CD4-positive, alpha-beta memory T cell (primary cell): ENCODE data around the gene RETREG3. TPM values are rescaled to one million over a fixed set of nuclear protein-coding genes. Genes with fewer than 3 reads are reported as not detected.
A peak's percentile ranks its signal among the peaks of the same experiment; 100 is the strongest.

Source experiments
- CTCF ChIA-PET: fragments of 350-600 bp; sonication (Branson Sonifier 250); formaldehyde crosslinking; loops from one replicate; lab custom pipeline; 2021; ENCODE audit warnings: inconsistent platforms; ENCODE audit not compliant: partially characterized antibody; lab: Charles Lee
- POLR2A ChIA-PET: fragments of 350-600 bp; sonication (Branson Sonifier 250); formaldehyde crosslinking; loops from one replicate; lab custom pipeline; 2021; ENCODE audit not compliant: partially characterized antibody; lab: Charles Lee
- DNase-seq, 5 donors: peaks; one replicate each; pipeline versions ENCODE4 v3.0.0 to v3.0.0-alpha.2; 2020 to 2022; ENCODE audit warnings: mixed read lengths in 1 of 5
- H3K27ac ChIP-seq: one replicate; pipeline ENCODE4 v1.7.0; 2013; ENCODE audit warnings: low read depth, low read length
- H3K27me3 ChIP-seq: 2 replicates; pipeline ENCODE4 v1.7.0; 2013; ENCODE audit warnings: mild to moderate bottlenecking, low read length, moderate library complexity; ENCODE audit not compliant: insufficient read depth
- H3K36me3 ChIP-seq: 2 replicates; pipeline ENCODE4 v1.7.0; 2013; ENCODE audit warnings: mild to moderate bottlenecking, low read length, moderate library complexity; ENCODE audit not compliant: insufficient read depth
- H3K4me1 ChIP-seq: 2 replicates; pipeline ENCODE4 v1.7.0; 2013; ENCODE audit warnings: mild to moderate bottlenecking, low read length, moderate library complexity; ENCODE audit not compliant: insufficient read depth
- H3K4me3 ChIP-seq, 2 donors: one replicate each; pipeline ENCODE4 v1.7.0; 2013; ENCODE audit warnings: low read length in 2 of 2, mild to moderate bottlenecking in 1 of 2
- H3K9me3 ChIP-seq, 2 donors: one replicate each; pipeline ENCODE4 v1.7.0; 2013; ENCODE audit warnings: low read length in 2 of 2, control low read depth in 1 of 2; ENCODE audit not compliant: control insufficient read depth in 1 of 2
- H3K27ac Mint-ChIP-seq, 7 donors: one replicate each; pipeline ENCODE4 v1.8.0; 2020 to 2021; ENCODE audit warnings: mixed read lengths in 7 of 7, mild to moderate bottlenecking in 6 of 7, inconsistent platforms in 3 of 7, moderate library complexity in 3 of 7
- H3K27me3 Mint-ChIP-seq, 2 donors: one replicate each; pipeline ENCODE4 v1.8.0; 2020 to 2021; ENCODE audit warnings: mixed read lengths in 2 of 2
- H3K36me3 Mint-ChIP-seq, 2 donors: one replicate each; pipeline ENCODE4 v1.8.0; 2020 to 2021; ENCODE audit warnings: mixed read lengths in 2 of 2, inconsistent platforms in 1 of 2, mild to moderate bottlenecking in 1 of 2
- H3K4me1 Mint-ChIP-seq, 4 donors: one replicate each; pipeline ENCODE4 v1.8.0; 2020 to 2021; ENCODE audit warnings: mixed read lengths in 4 of 4, mild to moderate bottlenecking in 1 of 4
- H3K4me3 Mint-ChIP-seq, 8 donors: one replicate each; pipeline ENCODE4 v1.8.0; 2020 to 2021; ENCODE audit warnings: mixed read lengths in 8 of 8, mild to moderate bottlenecking in 7 of 8, moderate library complexity in 6 of 8, inconsistent platforms in 3 of 8
- H3K9me3 Mint-ChIP-seq, 8 donors: one replicate each; pipeline ENCODE4 v1.8.0; 2020 to 2021; ENCODE audit warnings: mixed read lengths in 8 of 8, mild to moderate bottlenecking in 5 of 8, inconsistent platforms in 3 of 8, moderate library complexity in 1 of 8
- intact Hi-C: fragments of 100-400 bp; cut with micrococcal nuclease; formaldehyde crosslinking; loops from one replicate; pipeline ENCODE4 v1.15.1; 2023
- polyA plus RNA-seq, 2 donors: library from polyadenylated mRNA; unstranded; fragments of 300-500 nt; fragmentation: Illumina TruSeq; gene quantifications; one replicate each; pipeline ENCODE4 v1.2.3, GENCODE V29; 2021
- total RNA-seq, 2 experiments: library from RNA; stranded (reverse); gene quantifications; one replicate each; pipeline ENCODE4 v1.2.3, GENCODE V29; 2021

The RETREG3 gene
- total and polyA plus RNA-seq, 4 experiments from 2014 or later = 106 to 134 (median 126) TPM

- H3K27me3 ChIP-seq = no peaks in the 10 kb centered on the region
- POLR2A ChIA-PET = interaction anchor here (3.9 kb wide), 1 partner anchor 12 kb away, joined by 20 read pairs; the partner anchor contains the start of genes RETREG3 and TUBG1
- CTCF ChIA-PET = no interaction called here
- peaks cover 12% of the 10 kb centered on the region for H3K4me1 ChIP-seq
- no peak overlapping the region for H3K4me3 ChIP-seq
- intact Hi-C loops = no loop called here
- no peaks in the 10 kb centered on the region for H3K9me3 Mint-ChIP-seq
- no peaks in the 10 kb centered on the region for H3K27me3 Mint-ChIP-seq
- DNase-seq = no peak
- H3K27ac ChIP-seq = no peak overlapping the region
- no peaks in the 10 kb centered on the region for H3K9me3 ChIP-seq
- H3K36me3 ChIP-seq = peaks cover 7% of the 10 kb centered on the region
- H3K4me1 Mint-ChIP-seq = peaks cover 15 to 31% (median 22%) of the 10 kb centered on the region in 4 donors
- H3K36me3 Mint-ChIP-seq = peaks cover 14 to 40% of the 10 kb centered on the region in 2 donors
- no peak overlapping the region for H3K4me3 Mint-ChIP-seq
- H3K27ac Mint-ChIP-seq = peak overlapping the region in 3 of 7 donors; percentile 17 to 73 (median 26)
Measured at GRCh38 chr17:42596386-42596785, 12.8 kb downstream of the RETREG3 start.

- Mint-ChIP-seq H3K4me3 (no peak overlapping the region), H3K4me1 (peaks cover 3 to 12% (median 7%) of the 10 kb centered on the region in 4 donors), H3K27ac (no peak overlapping the region), H3K9me3 (no peaks in the 10 kb centered on the region), H3K27me3 (no peaks in the 10 kb centered on the region), H3K36me3 (peaks cover 26 to 61% of the 10 kb centered on the region in 2 donors)
- POLR2A ChIA-PET = interaction anchor here (1.5 to 2.3 kb wide), 2 partner anchors 14 to 17 kb away, joined by 6 to 11 read pairs; partner anchors contain the start of gene PSMC3IP
- H3K4me3 ChIP-seq = no peak overlapping the region
- no peak overlapping the region for H3K27ac ChIP-seq
- H3K27me3 ChIP-seq = no peaks in the 10 kb centered on the region
- no peaks in the 10 kb centered on the region for H3K4me1 ChIP-seq
- CTCF ChIA-PET = interaction anchor here (0.9 to 2.0 kb wide), 2 partner anchors 9 to 13 kb away, joined by 4 to 7 read pairs; no protein-coding TSS in a partner anchor
- H3K36me3 ChIP-seq = peaks cover 49% of the 10 kb centered on the region
- intact Hi-C loops = no loop called here
- DNase-seq = no peak
- no peaks in the 10 kb centered on the region for H3K9me3 ChIP-seq
Measured at GRCh38 chr17:42591411-42591810, 17.8 kb downstream of the RETREG3 start.

DNA sequence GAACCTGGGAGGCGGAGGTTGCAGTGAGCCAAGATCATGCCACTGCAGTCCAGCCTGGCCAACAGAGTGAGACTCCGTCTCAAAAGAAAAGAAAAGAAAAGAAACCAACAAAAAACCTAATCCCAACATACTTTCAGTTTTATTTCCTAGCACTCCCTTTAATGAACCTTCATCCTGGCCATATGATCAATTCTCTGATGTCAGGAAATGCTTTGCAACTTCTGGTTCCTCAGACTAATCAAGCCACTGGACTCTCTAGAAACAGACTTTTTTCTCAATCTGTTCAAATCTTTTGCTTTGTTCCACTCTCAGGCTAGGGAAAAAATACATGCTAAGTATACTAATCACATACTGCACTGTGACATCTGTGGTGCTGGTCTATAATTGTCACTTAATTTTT is 18.3 kb downstream of the RETREG3 start:
- Mint-ChIP-seq H3K36me3 (peaks cover 25 to 63% of the 10 kb centered on the region in 2 donors), H3K4me1 (peaks cover 0 to 10% (median 5%) of the 10 kb centered on the region in 4 donors), H3K27me3 (no peaks in the 10 kb centered on the region), H3K4me3 (no peak overlapping the region), H3K27ac (no peak overlapping the region), H3K9me3 (no peaks in the 10 kb centered on the region)
- Histone ChIP-seq H3K27me3 (no peaks in the 10 kb centered on the region), H3K4me1 (no peaks in the 10 kb centered on the region), H3K36me3 (peaks cover 55% of the 10 kb centered on the region), H3K9me3 (no peaks in the 10 kb centered on the region), H3K27ac (no peak overlapping the region), H3K4me3 (no peak overlapping the region)
- no peak for DNase-seq
- POLR2A ChIA-PET = interaction anchor here (1.0 to 2.3 kb wide), 2 partner anchors 13 to 203 kb away, joined by 3 to 11 read pairs; partner anchors contain the start of genes PSMC3IP and STAT3
- CTCF ChIA-PET = interaction anchor here (0.9 to 4.9 kb wide), 2 partner anchors 12 to 13 kb away, joined by 4 to 35 read pairs; partner anchors contain the start of gene PSMC3IP
- intact Hi-C loops = no loop called here

DNA sequence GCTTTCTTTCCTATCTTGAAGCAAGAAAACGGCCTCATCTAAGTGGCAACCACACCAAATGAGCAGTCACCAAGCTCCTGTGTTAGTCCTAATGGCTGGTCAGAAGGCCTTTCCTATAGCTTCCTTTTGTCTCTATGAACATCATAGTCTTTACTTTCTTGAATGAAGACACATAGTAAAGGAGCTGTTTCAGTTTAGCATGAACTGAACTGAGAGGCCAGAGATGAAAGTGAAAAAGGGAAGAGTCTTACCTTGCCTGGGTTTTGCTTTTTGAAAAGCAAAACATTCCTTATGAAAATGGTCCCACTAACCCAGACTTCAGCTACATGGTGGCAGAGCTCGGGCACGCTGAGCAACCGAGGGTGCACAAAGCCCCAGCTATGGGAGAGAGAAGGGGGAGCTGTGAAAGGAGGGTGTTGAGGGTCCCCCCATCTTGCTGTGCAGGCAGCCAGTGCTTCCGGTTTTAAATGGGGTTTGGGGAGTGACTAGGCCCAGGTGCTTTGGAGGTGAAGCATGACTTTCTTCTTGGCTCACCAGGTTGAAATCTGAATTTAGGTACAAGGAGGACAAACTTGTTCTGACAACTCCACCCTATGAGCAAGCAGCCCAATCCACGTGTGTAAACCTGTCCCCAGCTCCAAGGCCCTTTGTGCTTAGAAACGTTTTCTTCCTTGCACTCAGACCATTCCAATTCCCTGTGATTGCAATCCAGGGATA is 22.5 kb downstream of the RETREG3 start:
- H3K4me1 ChIP-seq = no peaks in the 10 kb centered on the region
- Mint-ChIP-seq H3K4me3 (no peak overlapping the region), H3K36me3 (peaks cover 44 to 85% of the 10 kb centered on the region in 2 donors), H3K27me3 (no peaks in the 10 kb centered on the region), H3K4me1 (peaks cover 0 to 9% (median 1%) of the 10 kb centered on the region in 4 donors), H3K9me3 (no peaks in the 10 kb centered on the region), H3K27ac (peak overlapping the region in 3 of 7 donors; percentile 29 to 77 (median 57))
- no peak overlapping the region for H3K4me3 ChIP-seq
- H3K9me3 ChIP-seq = no peaks in the 10 kb centered on the region
- H3K27ac ChIP-seq = no peak overlapping the region
- H3K27me3 ChIP-seq = no peaks in the 10 kb centered on the region
- POLR2A ChIA-PET = interaction anchor here (1.0 to 2.2 kb wide), 3 partner anchors 9 to 21 kb away, joined by 3 to 12 read pairs (median 3); partner anchors contain the start of gene PSMC3IP
- H3K36me3 ChIP-seq = peaks cover 93% of the 10 kb centered on the region
- CTCF ChIA-PET = interaction anchor here (1.2 to 4.9 kb wide), 3 partner anchors 8 to 39 kb away, joined by 3 to 35 read pairs (median 3); partner anchors contain the start of gene PSMC3IP
- no peak for DNase-seq
- intact Hi-C loops = no loop called here

GRCh38 chr17:42585353-42585752 is 23.8 kb downstream of the RETREG3 start:
- H3K36me3 ChIP-seq = peaks cover 87% of the 10 kb centered on the region
- H3K4me1 ChIP-seq = no peaks in the 10 kb centered on the region
- intact Hi-C loops = no loop called here
- Mint-ChIP-seq H3K27ac (peak overlapping the region in 2 of 7 donors; percentile 13 to 29), H3K9me3 (no peaks in the 10 kb centered on the region), H3K4me3 (no peak overlapping the region), H3K4me1 (peaks cover 0 to 6% (median 0%) of the 10 kb centered on the region in 4 donors), H3K36me3 (peaks cover 38 to 88% of the 10 kb centered on the region in 2 donors), H3K27me3 (no peaks in the 10 kb centered on the region)
- no peak for DNase-seq
- no peaks in the 10 kb centered on the region for H3K9me3 ChIP-seq
- ChIA-PET POLR2A (interaction anchor here (1.3 kb wide), 1 partner anchor 23 kb away, joined by 3 read pairs; no protein-coding TSS in a partner anchor), CTCF (no interaction called here)
- no peaks in the 10 kb centered on the region for H3K27me3 ChIP-seq
- H3K4me3 ChIP-seq = no peak overlapping the region
- H3K27ac ChIP-seq = no peak overlapping the region

- H3K9me3 ChIP-seq = no peaks in the 10 kb centered on the region
- H3K36me3 ChIP-seq = peaks cover 87% of the 10 kb centered on the region
- Mint-ChIP-seq H3K4me3 (no peak overlapping the region), H3K4me1 (peaks cover 0 to 6% (median under 1%) of the 10 kb centered on the region in 4 donors), H3K27me3 (no peaks in the 10 kb centered on the region), H3K9me3 (no peaks in the 10 kb centered on the region), H3K27ac (peak overlapping the region in 2 of 7 donors; percentile 25 to 43), H3K36me3 (peaks cover 38 to 90% of the 10 kb centered on the region in 2 donors)
- no peaks in the 10 kb centered on the region for H3K4me1 ChIP-seq
- no peak overlapping the region for H3K4me3 ChIP-seq
- POLR2A ChIA-PET = no interaction called here
- DNase-seq = no peak
- no peak overlapping the region for H3K27ac ChIP-seq
- intact Hi-C loops = no loop called here
- CTCF ChIA-PET = interaction anchor here (1.6 to 2.6 kb wide), 2 partner anchors 33 to 94 kb away, joined by 3 to 7 read pairs; no protein-coding TSS in a partner anchor
- H3K27me3 ChIP-seq = no peaks in the 10 kb centered on the region
Measured at GRCh38 chr17:42584880-42585279, 24.3 kb downstream of the RETREG3 start.
